ENCODE measurements around the gene DUSP6. TPM values are rescaled to one million over a fixed set of nuclear protein-coding genes. Genes with fewer than 3 reads are reported as not detected.
A peak's percentile ranks its signal among the peaks of the same experiment; 100 is the strongest.

The DUSP6 gene
- total RNA-seq, 2 experiments from 2014 or later: 170 to 171 TPM

GRCh38 chr12:89333564-89334252 is 18.6 kb downstream of the DUSP6 start:
- DNase-seq: peak; percentile 55

DNA sequence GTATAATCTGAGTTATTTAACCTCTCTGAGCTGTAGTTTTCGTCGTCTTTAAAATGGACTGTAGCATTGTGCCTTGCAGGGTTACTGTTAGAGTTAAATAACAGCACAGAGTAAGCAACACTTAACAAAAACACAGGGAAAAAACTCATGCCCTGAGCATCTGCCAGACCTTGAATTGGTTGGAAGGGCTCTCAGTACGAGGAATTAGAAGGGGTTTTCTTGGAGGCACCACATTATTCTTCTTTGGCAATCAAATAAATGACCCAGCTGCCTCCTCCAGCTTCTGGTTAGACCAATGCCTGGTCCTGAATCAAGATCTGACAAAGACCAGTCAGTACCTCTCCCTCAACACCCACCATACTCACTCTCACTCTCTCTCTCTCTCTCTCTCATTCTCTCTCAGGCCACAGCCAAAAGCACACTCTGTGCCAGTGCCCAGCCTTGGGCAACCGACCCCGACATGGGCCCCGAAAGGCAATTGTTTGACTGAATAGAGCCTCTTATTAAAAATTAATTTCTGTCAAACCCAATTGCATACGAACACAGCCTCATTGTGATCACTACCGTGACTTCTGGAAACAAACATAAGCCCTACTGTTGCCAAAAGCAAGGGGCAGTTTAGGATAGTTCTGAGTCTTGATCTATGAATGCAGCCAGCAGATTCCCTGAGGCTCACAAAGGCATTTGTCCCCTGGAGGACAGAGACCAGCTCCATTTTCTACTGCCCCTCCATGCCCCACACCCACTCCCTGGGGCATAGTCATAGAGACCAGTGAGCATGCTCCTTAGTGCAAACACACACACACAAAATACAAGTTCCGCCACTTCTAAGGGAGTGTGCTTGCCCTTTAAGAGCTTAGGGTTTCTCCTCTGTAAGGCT is 23.9 kb downstream of the DUSP6 start:
- Mint-ChIP-seq H3K4me1 (peaks cover 13% of the 10 kb centered on the region), H3K4me3 (no peak overlapping the region), H3K9me3 (peaks cover 12% of the 10 kb centered on the region), H3K36me3 (ENCODE audit: low read depth) (peaks cover 9% of the 10 kb centered on the region), H3K27me3 (no peaks in the 10 kb centered on the region), H3K27ac (no peak overlapping the region)
- ChIA-PET CTCF (no interaction called here), POLR2A (interaction anchor here (1.8 kb wide), 1 partner anchor 18 kb away, joined by 6 read pairs; no protein-coding TSS in a partner anchor)
- DNase-seq: no peak

More at GRCh38 chr12:89333564-89334252, 18.6 kb downstream of the DUSP6 start:
- Mint-ChIP-seq H3K9me3 (peaks cover 15% of the 10 kb centered on the region), H3K4me1 (peaks cover 29% of the 10 kb centered on the region), H3K36me3 (ENCODE audit: low read depth) (peaks cover 14% of the 10 kb centered on the region), H3K27me3 (no peaks in the 10 kb centered on the region), H3K4me3 (peak overlapping the region; percentile 49), H3K27ac (peak overlapping the region; percentile 54)
- CTCF ChIA-PET: interaction anchor here (0.7 to 3.1 kb wide), 3 partner anchors 12 to 170 kb away, joined by 3 to 8 read pairs (median 7); no protein-coding TSS in a partner anchor
- POLR2A ChIA-PET: interaction anchor here (0.7 to 3.1 kb wide), 5 partner anchors 13 to 221 kb away, joined by 3 to 20 read pairs (median 3); partner anchors contain the start of gene DUSP6

DNA sequence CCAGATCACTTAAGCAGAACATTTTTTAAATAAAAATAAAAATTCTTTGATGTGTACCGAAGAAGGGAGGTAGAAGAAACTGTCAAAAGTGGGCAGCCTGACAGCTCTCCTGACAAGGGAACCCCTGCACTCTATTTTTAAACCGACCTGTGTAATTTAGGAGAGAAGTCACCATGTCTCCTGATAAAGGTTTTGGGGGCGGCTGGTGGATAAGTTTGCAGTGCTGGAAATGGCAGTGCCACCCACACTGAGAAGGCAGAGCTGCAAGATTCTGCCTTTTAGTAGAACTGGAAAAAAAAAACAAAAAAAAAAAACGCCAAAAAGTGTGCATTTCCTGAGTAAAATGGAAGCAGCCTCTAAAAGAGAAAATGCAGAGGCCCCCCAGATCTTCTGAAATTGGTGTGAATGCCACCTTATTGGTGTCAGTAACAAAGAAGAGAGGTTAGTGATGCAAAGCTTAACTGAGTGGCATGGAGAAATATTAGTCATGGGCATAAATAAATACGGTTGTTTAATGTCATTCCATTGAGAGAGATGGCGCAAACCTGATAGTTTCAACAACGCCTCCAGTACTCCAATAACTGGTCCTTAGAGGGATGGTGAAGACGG is 24.7 kb downstream of the DUSP6 start:
- Mint-ChIP-seq H3K36me3 (ENCODE audit: low read depth) (peaks cover 8% of the 10 kb centered on the region), H3K4me1 (peaks cover 5% of the 10 kb centered on the region), H3K27ac (no peak overlapping the region), H3K9me3 (peaks cover 12% of the 10 kb centered on the region), H3K27me3 (no peaks in the 10 kb centered on the region), H3K4me3 (no peak overlapping the region)
- DNase-seq: no peak
- ChIA-PET POLR2A (no interaction called here), CTCF (no interaction called here)

DNA sequence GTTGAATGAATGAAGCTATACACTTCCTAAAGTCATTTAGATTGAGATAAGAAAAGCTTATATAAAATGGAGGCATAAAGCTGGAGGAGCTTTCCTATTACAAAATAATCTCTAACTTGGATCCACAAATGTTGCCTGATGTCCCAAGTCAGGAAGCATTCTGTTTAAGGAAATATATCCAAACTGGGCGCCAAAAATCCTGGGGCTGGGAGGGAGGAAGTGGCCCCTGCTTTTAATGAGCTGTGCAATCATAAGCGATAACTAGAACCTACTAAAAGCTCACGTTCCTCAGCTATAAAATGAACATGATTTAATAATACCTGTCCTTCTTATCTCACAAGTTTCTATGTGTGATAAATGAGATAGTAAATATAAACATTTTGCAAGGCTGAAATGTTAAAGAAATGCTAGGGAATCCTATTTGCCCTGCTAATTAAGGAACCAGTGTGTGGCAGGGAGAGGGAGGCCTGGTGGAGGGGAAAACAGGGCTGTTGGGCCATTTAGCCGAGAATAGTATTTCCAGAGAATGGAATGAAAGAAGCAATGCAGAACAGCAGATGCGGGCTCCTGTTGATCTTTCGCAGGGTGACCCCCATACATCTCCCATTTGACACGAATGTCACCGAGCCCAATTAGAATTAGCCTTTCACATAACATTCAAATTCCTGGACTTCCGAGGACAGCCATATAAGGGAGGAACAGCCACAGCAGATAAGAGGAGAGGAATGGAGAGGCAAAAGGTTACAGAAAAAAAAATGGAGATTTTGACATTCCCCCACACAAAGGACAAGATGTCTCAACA is 25.9 kb downstream of the DUSP6 start:
- Mint-ChIP-seq H3K27ac (no peak overlapping the region), H3K4me3 (no peak overlapping the region), H3K27me3 (no peaks in the 10 kb centered on the region), H3K4me1 (peaks cover 2% of the 10 kb centered on the region), H3K36me3 (ENCODE audit: low read depth) (peaks cover 8% of the 10 kb centered on the region), H3K9me3 (peaks cover 9% of the 10 kb centered on the region)
- CTCF ChIA-PET: no interaction called here
- no peak for DNase-seq
- POLR2A ChIA-PET: interaction anchor here (1.0 kb wide), 1 partner anchor 27 kb away, joined by 3 read pairs; no protein-coding TSS in a partner anchor

- CTCF ChIA-PET: no interaction called here
Measured at GRCh38 chr12:89325495-89325894, 26.8 kb downstream of the DUSP6 start.

DNA sequence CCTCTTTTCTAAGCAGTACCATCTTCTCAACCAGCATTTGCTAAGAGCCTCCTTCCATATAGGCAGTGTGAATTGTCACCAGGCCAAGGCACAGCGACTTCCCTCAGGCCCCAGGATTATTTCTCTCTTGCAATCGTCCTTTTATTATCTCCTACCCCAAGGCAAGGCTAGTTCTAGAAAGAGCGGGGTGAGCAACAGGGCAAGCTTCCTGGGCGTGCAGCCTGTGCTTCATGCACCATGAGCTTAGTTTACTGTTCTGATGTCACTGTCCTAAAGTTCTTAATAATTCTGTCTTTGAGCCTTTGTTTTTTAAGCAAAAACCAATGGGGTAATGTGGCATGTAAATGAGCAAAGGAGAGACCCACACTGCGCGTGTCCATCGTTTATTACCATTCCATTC is 27.9 kb downstream of the DUSP6 start:
- peaks cover 2% of the 10 kb centered on the region for H3K4me1 Mint-ChIP-seq
- no peak for DNase-seq
- H3K4me3 Mint-ChIP-seq: no peak overlapping the region
- ChIA-PET CTCF (no interaction called here), POLR2A (no interaction called here)
- H3K9me3 Mint-ChIP-seq: no peaks in the 10 kb centered on the region
- H3K36me3 Mint-ChIP-seq (ENCODE audit: low read depth): no peaks in the 10 kb centered on the region
- no peak overlapping the region for H3K27ac Mint-ChIP-seq
- H3K27me3 Mint-ChIP-seq: no peaks in the 10 kb centered on the region

More at GRCh38 chr12:89325495-89325894, 26.8 kb downstream of the DUSP6 start:
- Mint-ChIP-seq H3K27me3 (no peaks in the 10 kb centered on the region), H3K36me3 (ENCODE audit: low read depth) (peaks cover 1% of the 10 kb centered on the region), H3K9me3 (peaks cover 1% of the 10 kb centered on the region), H3K4me1 (peaks cover 2% of the 10 kb centered on the region), H3K27ac (no peak overlapping the region), H3K4me3 (no peak overlapping the region)
- no peak for DNase-seq
- POLR2A ChIA-PET: interaction anchor here (1.0 kb wide), 1 partner anchor 28 kb away, joined by 3 read pairs; no protein-coding TSS in a partner anchor

GRCh38 chr12:89323568-89324218 is 28.6 kb downstream of the DUSP6 start:
- Mint-ChIP-seq H3K4me1 (peaks cover 2% of the 10 kb centered on the region), H3K9me3 (no peaks in the 10 kb centered on the region), H3K4me3 (no peak overlapping the region), H3K36me3 (ENCODE audit: low read depth) (no peaks in the 10 kb centered on the region), H3K27me3 (no peaks in the 10 kb centered on the region), H3K27ac (no peak overlapping the region)
- ChIA-PET POLR2A (no interaction called here), CTCF (no interaction called here)
- DNase-seq: no peak

- no peak for DNase-seq
- POLR2A ChIA-PET: no interaction called here
- peaks cover 6% of the 10 kb centered on the region for H3K4me1 Mint-ChIP-seq
Measured at GRCh38 chr12:89320735-89321134, 31.6 kb downstream of the DUSP6 start.

GRCh38 chr12:89319606-89320005 is 32.7 kb downstream of the DUSP6 start:
- no peak overlapping the region for H3K4me3 Mint-ChIP-seq
- DNase-seq: no peak
- ChIA-PET CTCF (interaction anchor here (1.5 kb wide), 1 partner anchor 300 kb away, joined by 4 read pairs; no protein-coding TSS in a partner anchor), POLR2A (no interaction called here)
- no peak overlapping the region for H3K27ac Mint-ChIP-seq
- H3K4me1 Mint-ChIP-seq: peaks cover 6% of the 10 kb centered on the region
- no peaks in the 10 kb centered on the region for H3K9me3 Mint-ChIP-seq
- no peaks in the 10 kb centered on the region for H3K36me3 Mint-ChIP-seq (ENCODE audit: low read depth)
- H3K27me3 Mint-ChIP-seq: no peaks in the 10 kb centered on the region

More at GRCh38 chr12:89320735-89321134, 31.6 kb downstream of the DUSP6 start:
- Mint-ChIP-seq H3K27me3 (no peaks in the 10 kb centered on the region), H3K27ac (no peak overlapping the region), H3K9me3 (no peaks in the 10 kb centered on the region), H3K36me3 (ENCODE audit: low read depth) (no peaks in the 10 kb centered on the region), H3K4me3 (no peak overlapping the region)
- CTCF ChIA-PET: no interaction called here

GRCh38 chr12:89319122-89319521 is 33.2 kb downstream of the DUSP6 start:
- H3K27me3 Mint-ChIP-seq: no peaks in the 10 kb centered on the region
- DNase-seq: no peak
- peaks cover 6% of the 10 kb centered on the region for H3K4me1 Mint-ChIP-seq
- no peak overlapping the region for H3K4me3 Mint-ChIP-seq
- no peaks in the 10 kb centered on the region for H3K36me3 Mint-ChIP-seq (ENCODE audit: low read depth)
- H3K9me3 Mint-ChIP-seq: no peaks in the 10 kb centered on the region
- ChIA-PET CTCF (interaction anchor here (1.5 kb wide), 1 partner anchor 299 kb away, joined by 4 read pairs; no protein-coding TSS in a partner anchor), POLR2A (no interaction called here)
- H3K27ac Mint-ChIP-seq: no peak overlapping the region

DNA sequence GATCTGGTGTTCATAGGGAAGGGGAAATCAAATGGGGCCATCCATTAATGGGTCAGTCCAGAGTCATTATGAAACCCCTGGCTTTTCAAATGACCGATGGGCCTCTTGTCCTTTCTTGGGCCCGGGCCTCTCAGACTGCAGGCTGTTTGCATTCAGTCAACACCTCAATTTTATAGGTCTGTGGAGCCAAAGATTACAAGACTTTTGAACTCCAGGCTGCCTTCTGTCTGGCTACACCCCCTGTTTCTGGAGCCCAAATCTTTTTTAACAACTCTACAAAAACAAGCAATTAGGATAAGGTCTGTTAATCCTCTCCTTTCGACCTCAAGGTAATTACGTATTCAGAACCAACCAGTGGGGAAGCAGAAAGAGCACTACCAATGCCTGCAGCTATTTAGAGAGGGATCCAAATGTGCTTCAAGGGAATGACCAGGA is 35.6 kb downstream of the DUSP6 start:
- no peaks in the 10 kb centered on the region for H3K9me3 Mint-ChIP-seq
- no peak overlapping the region for H3K4me3 Mint-ChIP-seq
- CTCF ChIA-PET: no interaction called here
- no peaks in the 10 kb centered on the region for H3K27me3 Mint-ChIP-seq
- DNase-seq: no peak
- H3K4me1 Mint-ChIP-seq: peaks cover 12% of the 10 kb centered on the region
- POLR2A ChIA-PET: interaction anchor here (1.3 kb wide), 1 partner anchor 29 kb away, joined by 3 read pairs; no protein-coding TSS in a partner anchor
- H3K36me3 Mint-ChIP-seq (ENCODE audit: low read depth): no peaks in the 10 kb centered on the region
- no peak overlapping the region for H3K27ac Mint-ChIP-seq

All from activated CD4-positive, alpha-beta memory T cell treated with anti-CD3 and anti-CD28 coated beads, Interleukin-2, amount 10 ng/mL, durations not matched to agents 7 days and 5 days (primary cell).